Activated T-helper 2 cell treated with anti-CD3 and anti-CD28 coated beads, Interferon-gamma antibody, Interleukin-2, Interleukin-4, amounts not matched to agents 10 μg/mL and 5 μg/mL and 100 μg/mL, durations not matched to agents 14 hours and 24 hours and 36 hours (primary cell): ENCODE data around the gene THSD7A. TPM values are rescaled to one million over a fixed set of nuclear protein-coding genes. Genes with fewer than 3 reads are reported as not detected.
"Not testable (repeated sequence)": the region's sequence is repeated elsewhere in the genome, so short reads cannot be mapped to it uniquely, and the experiment has no call there.

Experiments used
- DNase-seq: peaks from one replicate; pipeline ENCODE4 v3.0.0; 2021; ENCODE audit warnings: low spot score
- H3K27ac Mint-ChIP-seq: one replicate; pipeline ENCODE4 v1.8.0; 2021; ENCODE audit warnings: mixed read lengths
- H3K27me3 Mint-ChIP-seq: one replicate; pipeline ENCODE4 v1.8.0; 2021; ENCODE audit warnings: low read depth, mixed read lengths
- H3K36me3 Mint-ChIP-seq: one replicate; pipeline ENCODE4 v1.8.0; 2021; ENCODE audit warnings: low read depth, mixed read lengths
- H3K4me1 Mint-ChIP-seq: one replicate; pipeline ENCODE4 v1.8.0; 2021; ENCODE audit warnings: low read depth, mixed read lengths
- H3K4me3 Mint-ChIP-seq: one replicate; pipeline ENCODE4 v1.8.0; 2021; ENCODE audit warnings: low read depth, mild to moderate bottlenecking, moderate library complexity, mixed read lengths
- H3K9me3 Mint-ChIP-seq: one replicate; pipeline ENCODE4 v1.8.0; 2021; ENCODE audit warnings: mixed read lengths
- intact Hi-C: fragments of 100-400 bp; cut with micrococcal nuclease; formaldehyde crosslinking; loops from one replicate; pipeline ENCODE4 v1.15.1; 2023
- total RNA-seq: library from RNA; stranded (reverse); gene quantifications from 2 replicates; pipeline ENCODE4 v1.2.3, GENCODE V29; 2022

THSD7A gene
- total RNA-seq, 1 donor from 2014 or later = not detected

DNA sequence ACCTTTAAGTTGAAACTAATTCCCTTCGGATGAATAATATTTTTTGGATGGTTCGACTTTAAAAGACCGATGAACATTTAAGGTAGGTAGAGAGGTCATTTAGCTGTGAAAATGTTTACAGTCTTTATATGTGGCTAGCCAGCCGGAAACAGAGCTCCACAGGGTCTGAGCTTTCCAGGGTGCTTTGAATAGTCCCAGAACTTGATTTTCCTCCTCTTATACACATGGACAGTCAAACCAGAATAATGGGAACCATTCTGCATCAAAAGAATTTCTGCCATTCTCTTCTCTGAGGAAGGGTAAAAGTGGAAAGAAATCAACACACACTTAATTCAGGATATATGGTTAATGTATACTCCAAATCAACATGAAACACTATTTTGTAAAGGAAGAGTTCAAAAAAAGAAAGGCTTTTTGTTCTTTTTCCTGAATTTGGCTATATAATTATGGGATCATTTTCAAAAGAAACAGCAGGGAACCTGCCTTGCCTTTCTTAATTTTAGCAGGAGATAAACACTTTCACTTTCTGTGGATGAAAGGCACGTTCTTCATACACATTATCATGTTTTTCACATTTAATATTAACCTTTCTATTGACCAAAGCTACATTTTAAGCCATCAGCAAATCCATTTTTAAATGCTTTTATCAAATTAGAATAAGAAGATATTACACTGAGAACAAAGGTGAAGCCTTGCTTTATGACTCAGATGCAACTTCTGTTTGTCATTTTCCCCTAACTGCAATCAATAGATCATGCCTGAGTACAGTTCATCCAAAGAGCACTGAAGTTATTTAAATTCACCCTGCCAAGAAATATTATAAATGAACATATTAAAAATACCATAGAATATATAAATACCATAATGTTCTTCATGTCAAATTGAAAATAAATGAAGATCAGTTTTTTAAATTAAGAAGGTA, 307.3 kb downstream of the THSD7A start:
- intact Hi-C loops = no loop called here
- H3K4me1 Mint-ChIP-seq = no peaks in the 10 kb centered on the region
- H3K36me3 Mint-ChIP-seq = no peaks in the 10 kb centered on the region
- no peak overlapping the region for H3K4me3 Mint-ChIP-seq
- no peak overlapping the region for H3K27ac Mint-ChIP-seq
- no peak for DNase-seq
- no peaks in the 10 kb centered on the region for H3K27me3 Mint-ChIP-seq
- H3K9me3 Mint-ChIP-seq = no peaks in the 10 kb centered on the region

- intact Hi-C loops, H3K36me3 Mint-ChIP-seq, H3K27ac Mint-ChIP-seq, DNase-seq, H3K4me1 Mint-ChIP-seq, H3K4me3 Mint-ChIP-seq, H3K27me3 Mint-ChIP-seq, H3K9me3 Mint-ChIP-seq: not testable (repeated sequence)
Measured at GRCh38 chr7:11521964-11522499, 310.0 kb downstream of the THSD7A start.

GRCh38 chr7:11517853-11518252, 314.1 kb downstream of the THSD7A start:
- intact Hi-C loops = no loop called here
- DNase-seq = no peak
- Mint-ChIP-seq H3K9me3 (no peaks in the 10 kb centered on the region), H3K4me3 (no peak overlapping the region), H3K27ac (no peak overlapping the region), H3K36me3 (no peaks in the 10 kb centered on the region), H3K4me1 (no peaks in the 10 kb centered on the region), H3K27me3 (no peaks in the 10 kb centered on the region)

DNA sequence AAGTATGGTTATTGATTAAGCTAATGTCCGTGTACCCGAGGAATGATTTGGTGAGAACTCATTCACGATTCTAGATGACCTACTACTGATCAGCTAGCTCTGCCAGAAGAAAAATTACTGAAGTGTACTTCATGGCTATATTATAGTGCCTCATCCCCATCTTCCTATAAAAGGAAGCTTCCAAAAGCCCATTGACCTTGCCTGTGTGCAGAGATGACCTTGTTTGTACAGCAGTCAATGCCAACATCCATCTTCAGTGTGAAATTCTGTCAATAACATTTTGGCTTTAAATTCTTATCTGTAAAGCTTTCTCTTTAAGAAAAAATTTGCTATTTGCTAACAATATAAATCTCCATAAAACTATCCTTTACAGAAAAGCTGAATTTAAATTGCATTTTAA, 315.7 kb downstream of the THSD7A start:
- no peak overlapping the region for H3K27ac Mint-ChIP-seq
- intact Hi-C loops = no loop called here

DNA sequence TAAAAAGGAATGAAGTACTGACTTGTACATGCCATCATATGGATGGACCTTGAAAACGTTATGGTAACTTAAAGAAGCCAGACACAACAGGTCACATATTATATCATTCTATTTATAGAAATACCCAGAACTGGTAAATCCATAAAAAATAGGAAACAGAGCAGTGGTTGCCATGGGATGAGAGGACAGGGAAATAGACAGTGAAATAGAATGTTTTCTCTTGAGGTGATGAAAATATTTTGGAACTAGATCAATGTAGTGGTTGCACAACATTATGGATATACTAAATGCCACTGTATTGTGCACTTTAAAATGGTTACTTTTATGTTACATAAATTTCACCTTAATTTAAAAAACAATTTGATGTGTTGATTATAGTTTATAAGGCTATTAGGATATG, 318.5 kb downstream of the THSD7A start:
- DNase-seq = no peak
- no peak overlapping the region for H3K27ac Mint-ChIP-seq
- H3K27me3 Mint-ChIP-seq = no peaks in the 10 kb centered on the region
- H3K9me3 Mint-ChIP-seq = no peaks in the 10 kb centered on the region
- H3K36me3 Mint-ChIP-seq = no peaks in the 10 kb centered on the region
- intact Hi-C loops = no loop called here
- H3K4me3 Mint-ChIP-seq = no peak overlapping the region
- H3K4me1 Mint-ChIP-seq = no peaks in the 10 kb centered on the region

More for the DNA sequence above, 315.7 kb downstream of the THSD7A start:
- Mint-ChIP-seq H3K27me3 (no peaks in the 10 kb centered on the region), H3K36me3 (no peaks in the 10 kb centered on the region), H3K4me3 (no peak overlapping the region), H3K4me1 (no peaks in the 10 kb centered on the region), H3K9me3 (no peaks in the 10 kb centered on the region)
- no peak for DNase-seq

DNA sequence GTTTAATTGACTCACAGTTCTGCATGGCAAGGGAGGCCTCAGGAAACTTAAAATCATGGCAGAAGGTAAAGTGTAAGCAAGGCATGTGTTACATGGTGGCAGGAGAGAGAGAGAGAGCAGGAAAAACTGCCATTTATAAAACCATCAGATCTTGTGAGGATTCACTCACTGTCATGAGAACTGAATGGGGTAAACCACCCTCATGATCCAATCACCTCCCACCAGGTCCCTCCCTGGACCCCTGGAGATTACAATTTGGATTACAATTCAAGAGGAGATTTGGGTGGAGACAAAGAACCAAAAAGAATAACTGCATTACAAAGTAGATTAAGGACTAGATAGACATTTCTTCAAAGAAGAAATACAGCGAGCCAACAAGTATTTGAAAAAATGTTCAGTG, 324.1 kb downstream of the THSD7A start:
- peaks cover 2% of the 10 kb centered on the region for H3K4me1 Mint-ChIP-seq
- H3K9me3 Mint-ChIP-seq = no peaks in the 10 kb centered on the region
- no peaks in the 10 kb centered on the region for H3K27me3 Mint-ChIP-seq
- no peak overlapping the region for H3K4me3 Mint-ChIP-seq
- no peak overlapping the region for H3K27ac Mint-ChIP-seq
- DNase-seq = no peak
- H3K36me3 Mint-ChIP-seq = no peaks in the 10 kb centered on the region
- intact Hi-C loops = no loop called here

DNA sequence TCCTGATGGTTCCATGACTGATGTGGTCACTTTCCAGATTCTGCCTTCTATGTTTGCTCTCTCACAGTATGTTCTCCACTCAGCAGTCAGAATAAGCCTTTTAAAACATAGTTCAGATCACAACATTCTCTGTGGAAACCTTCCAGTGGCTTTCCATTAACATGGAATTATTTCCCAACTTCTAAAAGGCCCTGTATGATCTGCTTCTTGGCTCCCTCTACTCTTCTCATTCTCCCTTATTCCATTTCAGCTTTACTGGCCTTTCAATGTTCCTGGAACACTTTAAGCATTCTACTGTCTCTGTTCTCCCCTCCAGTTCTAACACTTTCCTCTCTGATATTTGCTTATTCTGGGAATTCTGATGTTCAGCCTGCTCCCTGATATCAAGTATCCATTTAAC, 325.6 kb downstream of the THSD7A start:
- peaks cover 10% of the 10 kb centered on the region for H3K9me3 Mint-ChIP-seq
- no peaks in the 10 kb centered on the region for H3K27me3 Mint-ChIP-seq
- H3K27ac Mint-ChIP-seq = no peak overlapping the region
- DNase-seq = no peak
- H3K36me3 Mint-ChIP-seq = no peaks in the 10 kb centered on the region
- intact Hi-C loops = no loop called here
- H3K4me3 Mint-ChIP-seq = no peak overlapping the region
- peaks cover 2% of the 10 kb centered on the region for H3K4me1 Mint-ChIP-seq

GRCh38 chr7:11505471-11505985, 326.5 kb downstream of the THSD7A start:
- H3K9me3 Mint-ChIP-seq = peaks cover 16% of the 10 kb centered on the region
- no peaks in the 10 kb centered on the region for H3K27me3 Mint-ChIP-seq
- DNase-seq = no peak
- no peak overlapping the region for H3K27ac Mint-ChIP-seq
- intact Hi-C loops = no loop called here
- H3K4me1 Mint-ChIP-seq = peaks cover 2% of the 10 kb centered on the region
- H3K4me3 Mint-ChIP-seq = no peak overlapping the region
- H3K36me3 Mint-ChIP-seq = no peaks in the 10 kb centered on the region

DNA sequence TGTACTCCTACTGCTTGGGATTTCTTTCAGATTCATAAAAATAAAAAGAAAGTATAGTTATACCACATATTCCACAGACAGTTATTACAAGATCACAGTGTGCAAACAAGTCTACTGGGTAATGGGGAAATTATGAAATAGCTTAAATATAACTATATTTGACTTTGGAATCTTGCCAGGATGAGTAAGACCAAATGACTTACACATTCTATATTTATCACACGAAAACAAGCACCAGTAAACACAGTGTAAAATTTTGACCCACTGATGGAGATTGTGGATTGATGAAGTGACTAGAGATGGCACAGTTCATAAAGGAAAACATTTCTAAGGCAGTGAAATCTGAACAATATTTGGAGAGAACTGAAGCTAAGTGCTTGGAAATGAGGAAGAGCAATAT, 339.7 kb downstream of the THSD7A start:
- no peak overlapping the region for H3K4me3 Mint-ChIP-seq
- DNase-seq = no peak
- no peaks in the 10 kb centered on the region for H3K36me3 Mint-ChIP-seq
- intact Hi-C loops = no loop called here
- no peaks in the 10 kb centered on the region for H3K27me3 Mint-ChIP-seq
- H3K27ac Mint-ChIP-seq = no peak overlapping the region
- no peaks in the 10 kb centered on the region for H3K4me1 Mint-ChIP-seq
- H3K9me3 Mint-ChIP-seq = peaks cover 6% of the 10 kb centered on the region

DNA sequence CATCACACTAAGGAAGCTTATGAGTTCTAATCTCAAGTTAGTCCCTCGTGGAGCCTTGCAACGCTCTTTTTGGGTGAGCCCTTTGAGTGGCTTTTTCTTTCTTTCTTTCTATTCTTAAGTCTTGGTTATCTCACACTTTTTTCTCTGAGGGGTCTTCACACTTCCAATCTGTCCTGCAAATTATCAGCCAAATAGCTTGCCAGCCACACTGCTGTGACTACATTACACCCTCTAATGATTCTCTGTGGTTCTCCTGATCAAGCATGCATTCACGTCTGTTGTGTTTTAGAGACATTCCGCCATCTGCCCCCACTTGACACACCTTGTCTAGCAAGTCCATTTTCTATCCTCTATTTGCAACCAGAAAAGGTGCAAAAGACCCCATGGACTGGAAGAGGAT, 340.2 kb downstream of the THSD7A start:
- Mint-ChIP-seq H3K4me3 (no peak overlapping the region), H3K36me3 (no peaks in the 10 kb centered on the region), H3K27me3 (no peaks in the 10 kb centered on the region), H3K4me1 (no peaks in the 10 kb centered on the region), H3K9me3 (peaks cover 4% of the 10 kb centered on the region), H3K27ac (no peak overlapping the region)
- DNase-seq = no peak
- intact Hi-C loops = no loop called here

DNA sequence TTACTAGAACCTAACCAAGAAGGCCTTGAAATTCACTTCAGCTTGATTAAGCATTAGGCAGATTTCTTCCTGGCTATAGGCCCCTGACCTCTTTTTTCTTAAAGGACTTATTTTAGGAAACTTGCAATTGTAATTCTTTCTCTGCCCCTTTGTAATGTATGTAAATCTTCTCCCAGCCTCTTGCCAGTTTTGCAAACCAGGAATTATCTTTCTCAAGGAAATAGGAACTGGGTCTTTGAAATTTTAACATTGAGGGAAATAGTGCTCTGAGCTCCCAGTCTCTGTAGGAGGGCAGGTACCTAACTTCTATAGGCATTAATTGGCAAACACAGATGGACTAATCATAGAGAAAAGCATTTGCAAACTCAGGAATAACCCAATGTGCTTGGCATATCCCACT, 342.7 kb downstream of the THSD7A start:
- H3K4me3 Mint-ChIP-seq = no peak overlapping the region
- intact Hi-C loops = no loop called here
- H3K9me3 Mint-ChIP-seq = no peaks in the 10 kb centered on the region
- DNase-seq = no peak
- no peaks in the 10 kb centered on the region for H3K27me3 Mint-ChIP-seq
- H3K36me3 Mint-ChIP-seq = no peaks in the 10 kb centered on the region
- H3K4me1 Mint-ChIP-seq = no peaks in the 10 kb centered on the region
- H3K27ac Mint-ChIP-seq = no peak overlapping the region

GRCh38 chr7:11486271-11486670, 345.7 kb downstream of the THSD7A start:
- intact Hi-C loops = no loop called here
- H3K4me1 Mint-ChIP-seq = no peaks in the 10 kb centered on the region
- DNase-seq = no peak

DNA sequence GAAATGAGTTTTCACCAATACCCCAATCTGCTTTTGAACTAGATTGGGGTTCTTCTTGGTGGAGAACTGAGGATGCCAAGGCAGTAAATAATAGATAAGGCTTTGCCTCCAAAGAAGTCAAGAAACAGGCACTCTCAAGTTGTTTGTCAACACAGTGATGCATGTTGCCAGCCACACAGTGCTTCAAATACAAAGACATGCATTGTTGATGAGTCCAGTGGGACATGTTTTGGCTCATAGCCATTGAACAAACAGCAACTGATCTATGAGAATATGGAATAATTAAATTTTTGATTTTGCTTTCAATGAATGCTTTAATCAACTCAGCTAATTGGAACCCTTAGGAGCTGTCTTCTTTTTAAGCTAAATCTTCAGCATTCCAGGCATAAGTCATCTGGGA, 346.4 kb downstream of the THSD7A start:
- no peak for DNase-seq
- Mint-ChIP-seq H3K4me1 (no peaks in the 10 kb centered on the region), H3K9me3 (no peaks in the 10 kb centered on the region), H3K27ac (no peak overlapping the region), H3K36me3 (no peaks in the 10 kb centered on the region), H3K4me3 (no peak overlapping the region), H3K27me3 (no peaks in the 10 kb centered on the region)
- intact Hi-C loops = no loop called here

More at GRCh38 chr7:11486271-11486670, 345.7 kb downstream of the THSD7A start:
- no peaks in the 10 kb centered on the region for H3K9me3 Mint-ChIP-seq
- H3K4me3 Mint-ChIP-seq = no peak overlapping the region
- no peak overlapping the region for H3K27ac Mint-ChIP-seq
- no peaks in the 10 kb centered on the region for H3K27me3 Mint-ChIP-seq
- no peaks in the 10 kb centered on the region for H3K36me3 Mint-ChIP-seq
